SK-N-SH treated with all-trans-retinoic acid at 6 μM for 48 hours (cell line): ENCODE results near the gene ASB6.

Experiments used
- ARNTL ChIP-seq: fragments of 450-650 bp; formaldehyde crosslinking; IDR thresholded peaks from 2 replicates; pipeline ENCODE4 v1.5.0; 2020; ENCODE audit warnings: low read depth, mild to moderate bottlenecking, moderate library complexity, borderline replicate concordance
- CSDC2 ChIP-seq: fragments of 250-450 bp; sonication (Bioruptor Pico); IDR thresholded peaks from 2 replicates; pipeline ENCODE4 v1.5.0; 2020; ENCODE audit warnings: mild to moderate bottlenecking, moderate library complexity
- RARB ChIP-seq: fragments of 250-450 bp; sonication (Bioruptor Pico); IDR thresholded peaks from 2 replicates; pipeline ENCODE4 v1.8.0; 2021; ENCODE audit warnings: mild to moderate bottlenecking, moderate library complexity
- ZFP3 ChIP-seq: fragments of 250-450 bp; sonication (Bioruptor Pico); IDR thresholded peaks from 2 replicates; pipeline ENCODE4 v1.5.0; 2020; ENCODE audit warnings: mild to moderate bottlenecking, moderate library complexity
- ZFP30 ChIP-seq: fragments of 450-650 bp; formaldehyde crosslinking; IDR thresholded peaks from 2 replicates; pipeline ENCODE4 v1.5.0; 2022; ENCODE audit warnings: mild to moderate bottlenecking, moderate library complexity
- TF ChIP-seq, protein P1 (sequence below): fragments of 250-450 bp; sonication (Bioruptor Pico); IDR thresholded peaks from 2 replicates; pipeline ENCODE4 v1.5.1; 2020; ENCODE audit warnings: low read depth, mild to moderate bottlenecking, moderate library complexity
- TF ChIP-seq, protein P2 (sequence below): fragments of 250-450 bp; sonication (Bioruptor Pico); IDR thresholded peaks from 2 replicates; pipeline ENCODE4 v1.5.1; 2021; ENCODE audit warnings: mild to moderate bottlenecking, moderate library complexity
- TF ChIP-seq, protein P3 (sequence below): fragments of 250-450 bp; sonication (Bioruptor Pico); IDR thresholded peaks from 2 replicates; pipeline ENCODE4 v1.5.0; 2020; ENCODE audit warnings: mild to moderate bottlenecking, moderate library complexity
- TF ChIP-seq, protein P4 (sequence below): fragments of 250-450 bp; sonication (Bioruptor Pico); IDR thresholded peaks from 2 replicates; pipeline ENCODE4 v1.8.0; 2020; ENCODE audit warnings: mild to moderate bottlenecking, moderate library complexity, borderline replicate concordance

- TF ChIP-seq CSDC2 (CRISPR knock-in tag) (no peak), ZFP3 (CRISPR knock-in tag) (no peak), ARNTL (no peak), ZFP30 (CRISPR knock-in tag) (no peak), RARB (CRISPR knock-in tag) (no peak)
- TF ChIP-seq, protein P1, sequence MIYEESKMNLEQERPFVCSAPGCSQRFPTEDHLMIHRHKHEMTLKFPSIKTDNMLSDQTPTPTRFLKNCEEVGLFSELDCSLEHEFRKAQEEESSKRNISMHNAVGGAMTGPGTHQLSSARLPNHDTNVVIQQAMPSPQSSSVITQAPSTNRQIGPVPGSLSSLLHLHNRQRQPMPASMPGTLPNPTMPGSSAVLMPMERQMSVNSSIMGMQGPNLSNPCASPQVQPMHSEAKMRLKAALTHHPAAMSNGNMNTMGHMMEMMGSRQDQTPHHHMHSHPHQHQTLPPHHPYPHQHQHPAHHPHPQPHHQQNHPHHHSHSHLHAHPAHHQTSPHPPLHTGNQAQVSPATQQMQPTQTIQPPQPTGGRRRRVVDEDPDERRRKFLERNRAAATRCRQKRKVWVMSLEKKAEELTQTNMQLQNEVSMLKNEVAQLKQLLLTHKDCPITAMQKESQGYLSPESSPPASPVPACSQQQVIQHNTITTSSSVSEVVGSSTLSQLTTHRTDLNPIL (CRISPR knock-in tag) = no peak
- TF ChIP-seq, protein P2, sequence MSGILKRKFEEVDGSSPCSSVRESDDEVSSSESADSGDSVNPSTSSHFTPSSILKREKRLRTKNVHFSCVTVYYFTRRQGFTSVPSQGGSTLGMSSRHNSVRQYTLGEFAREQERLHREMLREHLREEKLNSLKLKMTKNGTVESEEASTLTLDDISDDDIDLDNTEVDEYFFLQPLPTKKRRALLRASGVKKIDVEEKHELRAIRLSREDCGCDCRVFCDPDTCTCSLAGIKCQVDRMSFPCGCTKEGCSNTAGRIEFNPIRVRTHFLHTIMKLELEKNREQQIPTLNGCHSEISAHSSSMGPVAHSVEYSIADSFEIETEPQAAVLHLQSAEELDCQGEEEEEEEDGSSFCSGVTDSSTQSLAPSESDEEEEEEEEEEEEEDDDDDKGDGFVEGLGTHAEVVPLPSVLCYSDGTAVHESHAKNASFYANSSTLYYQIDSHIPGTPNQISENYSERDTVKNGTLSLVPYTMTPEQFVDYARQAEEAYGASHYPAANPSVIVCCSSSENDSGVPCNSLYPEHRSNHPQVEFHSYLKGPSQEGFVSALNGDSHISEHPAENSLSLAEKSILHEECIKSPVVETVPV = no peak
- TF ChIP-seq, protein P3, sequence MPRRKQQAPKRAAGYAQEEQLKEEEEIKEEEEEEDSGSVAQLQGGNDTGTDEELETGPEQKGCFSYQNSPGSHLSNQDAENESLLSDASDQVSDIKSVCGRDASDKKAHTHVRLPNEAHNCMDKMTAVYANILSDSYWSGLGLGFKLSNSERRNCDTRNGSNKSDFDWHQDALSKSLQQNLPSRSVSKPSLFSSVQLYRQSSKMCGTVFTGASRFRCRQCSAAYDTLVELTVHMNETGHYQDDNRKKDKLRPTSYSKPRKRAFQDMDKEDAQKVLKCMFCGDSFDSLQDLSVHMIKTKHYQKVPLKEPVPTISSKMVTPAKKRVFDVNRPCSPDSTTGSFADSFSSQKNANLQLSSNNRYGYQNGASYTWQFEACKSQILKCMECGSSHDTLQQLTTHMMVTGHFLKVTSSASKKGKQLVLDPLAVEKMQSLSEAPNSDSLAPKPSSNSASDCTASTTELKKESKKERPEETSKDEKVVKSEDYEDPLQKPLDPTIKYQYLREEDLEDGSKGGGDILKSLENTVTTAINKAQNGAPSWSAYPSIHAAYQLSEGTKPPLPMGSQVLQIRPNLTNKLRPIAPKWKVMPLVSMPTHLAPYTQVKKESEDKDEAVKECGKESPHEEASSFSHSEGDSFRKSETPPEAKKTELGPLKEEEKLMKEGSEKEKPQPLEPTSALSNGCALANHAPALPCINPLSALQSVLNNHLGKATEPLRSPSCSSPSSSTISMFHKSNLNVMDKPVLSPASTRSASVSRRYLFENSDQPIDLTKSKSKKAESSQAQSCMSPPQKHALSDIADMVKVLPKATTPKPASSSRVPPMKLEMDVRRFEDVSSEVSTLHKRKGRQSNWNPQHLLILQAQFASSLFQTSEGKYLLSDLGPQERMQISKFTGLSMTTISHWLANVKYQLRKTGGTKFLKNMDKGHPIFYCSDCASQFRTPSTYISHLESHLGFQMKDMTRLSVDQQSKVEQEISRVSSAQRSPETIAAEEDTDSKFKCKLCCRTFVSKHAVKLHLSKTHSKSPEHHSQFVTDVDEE (CRISPR knock-in tag) = no peak
- TF ChIP-seq, protein P4, sequence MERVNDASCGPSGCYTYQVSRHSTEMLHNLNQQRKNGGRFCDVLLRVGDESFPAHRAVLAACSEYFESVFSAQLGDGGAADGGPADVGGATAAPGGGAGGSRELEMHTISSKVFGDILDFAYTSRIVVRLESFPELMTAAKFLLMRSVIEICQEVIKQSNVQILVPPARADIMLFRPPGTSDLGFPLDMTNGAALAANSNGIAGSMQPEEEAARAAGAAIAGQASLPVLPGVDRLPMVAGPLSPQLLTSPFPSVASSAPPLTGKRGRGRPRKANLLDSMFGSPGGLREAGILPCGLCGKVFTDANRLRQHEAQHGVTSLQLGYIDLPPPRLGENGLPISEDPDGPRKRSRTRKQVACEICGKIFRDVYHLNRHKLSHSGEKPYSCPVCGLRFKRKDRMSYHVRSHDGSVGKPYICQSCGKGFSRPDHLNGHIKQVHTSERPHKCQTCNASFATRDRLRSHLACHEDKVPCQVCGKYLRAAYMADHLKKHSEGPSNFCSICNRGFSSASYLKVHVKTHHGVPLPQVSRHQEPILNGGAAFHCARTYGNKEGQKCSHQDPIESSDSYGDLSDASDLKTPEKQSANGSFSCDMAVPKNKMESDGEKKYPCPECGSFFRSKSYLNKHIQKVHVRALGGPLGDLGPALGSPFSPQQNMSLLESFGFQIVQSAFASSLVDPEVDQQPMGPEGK (CRISPR knock-in tag) = no peak
Observed at GRCh38 chr9:129648092-129648763, 6.3 kb upstream of the ASB6 start.
